ENCODE results near the gene SIRT5.

SIRT5 gene

GRCh38 chr6:13590574-13591153 is 16.3 kb downstream of the SIRT5 start:
- no peak for DNase-seq

- no peak for DNase-seq
Observed at GRCh38 chr6:13591205-13591921, 17.0 kb downstream of the SIRT5 start.

GRCh38 chr6:13593103-13593502 is 18.7 kb downstream of the SIRT5 start:
- no peak for DNase-seq

GRCh38 chr6:13593720-13594119 is 19.3 kb downstream of the SIRT5 start:
- DNase-seq = no peak

GRCh38 chr6:13597073-13597472 is 22.7 kb downstream of the SIRT5 start:
- no peak for DNase-seq

- DNase-seq = no peak
Observed at GRCh38 chr6:13600036-13600435, 25.6 kb downstream of the SIRT5 start.

GRCh38 chr6:13604135-13604534 is 29.7 kb downstream of the SIRT5 start:
- no peak for DNase-seq

- no peak for DNase-seq
Observed at GRCh38 chr6:13604546-13605416, 30.4 kb downstream of the SIRT5 start.

- no peak for DNase-seq
Observed at GRCh38 chr6:13605634-13606033, 31.2 kb downstream of the SIRT5 start.

GRCh38 chr6:13611715-13612114 is 37.3 kb downstream of the SIRT5 start:
- no peak for DNase-seq

GRCh38 chr6:13613029-13613594 is 38.7 kb downstream of the SIRT5 start:
- DNase-seq = no peak

GRCh38 chr6:13614126-13614925 is 39.9 kb downstream of the SIRT5 start:
- peak; percentile 52 for DNase-seq

GRCh38 chr6:13614926-13615791 is 40.8 kb downstream of the SIRT5 start, which contains the start of gene NOL7:
NOL7 (plus strand) TSS chr6:13615335; CDS start chr6:13615359, 24 bp downstream.
- peak; percentile 97 for DNase-seq

- peak; percentile 39 for DNase-seq
Observed at GRCh38 chr6:13615792-13616120, 41.4 kb downstream of the SIRT5 start.

GRCh38 chr6:13617066-13617465 is 42.7 kb downstream of the SIRT5 start:
- no peak for DNase-seq

GRCh38 chr6:13624871-13625288 is 50.5 kb downstream of the SIRT5 start:
- DNase-seq = no peak

- no peak for DNase-seq
Observed at GRCh38 chr6:13629459-13630116, 55.2 kb downstream of the SIRT5 start.

- no peak for DNase-seq
Observed at GRCh38 chr6:13630499-13630898, 56.1 kb downstream of the SIRT5 start.

- no peak for DNase-seq
Observed at GRCh38 chr6:13633343-13633742, 58.9 kb downstream of the SIRT5 start.

GRCh38 chr6:13635948-13636658 is 61.7 kb downstream of the SIRT5 start:
- DNase-seq = no peak
